Natural killer cell (primary cell): ENCODE results near the gene GALNTL6. TPM values are rescaled to one million over a fixed set of nuclear protein-coding genes. Genes with fewer than 3 reads are reported as not detected.

Source experiments
- ATAC-seq, 3 donors: fragments of 150-1000 bp in 2 of 3; fragments of 200-7000 bp in 1 of 3; cut with Tn5 transposase; 1 replicate in 1 of 3; 2 replicates in 2 of 3; pipeline ENCODE4 v1.10.0; 2021; ENCODE audit warnings: mild to moderate bottlenecking in 2 of 3, moderate library complexity in 2 of 3
- DNase-seq, 2 donors: peaks; one replicate each; pipeline versions ENCODE4 v3.0.0 to v3.0.0-alpha.2; 2013 to 2021; ENCODE audit warnings: mixed read lengths in 1 of 2
- H3K27ac ChIP-seq: one replicate; pipeline ENCODE4 v1.5.1; 2013; ENCODE audit warnings: mild to moderate bottlenecking, low read length
- H3K27me3 ChIP-seq: one replicate; pipeline ENCODE4 v1.6.1; 2013; ENCODE audit warnings: low read length; ENCODE audit not compliant: control insufficient read depth, insufficient read depth
- H3K36me3 ChIP-seq: one replicate; pipeline ENCODE4 v1.6.1; 2013; ENCODE audit warnings: low read length; ENCODE audit not compliant: control insufficient read depth, insufficient read depth
- H3K4me1 ChIP-seq: one replicate; pipeline ENCODE4 v1.6.1; 2013; ENCODE audit warnings: low read length; ENCODE audit not compliant: control insufficient read depth, insufficient read depth
- H3K4me3 ChIP-seq: one replicate; pipeline ENCODE4 v1.5.1; 2013; ENCODE audit warnings: low read length
- H3K9me3 ChIP-seq: one replicate; pipeline ENCODE4 v1.6.1; 2013; ENCODE audit warnings: low read length; ENCODE audit not compliant: control insufficient read depth, insufficient read depth
- H3K27ac Mint-ChIP-seq, 2 donors: one replicate each; pipeline ENCODE4 v1.8.0; 2022; ENCODE audit warnings: mild to moderate bottlenecking in 2 of 2, mixed read lengths in 2 of 2, moderate library complexity in 1 of 2
- H3K27me3 Mint-ChIP-seq, 2 donors: one replicate each; pipeline ENCODE4 v1.8.0; 2022; ENCODE audit warnings: low read depth in 2 of 2, mixed read lengths in 2 of 2
- H3K36me3 Mint-ChIP-seq: one replicate; pipeline ENCODE4 v1.8.0; 2022; ENCODE audit warnings: mixed read lengths
- H3K4me1 Mint-ChIP-seq, 2 donors: one replicate each; pipeline ENCODE4 v1.8.0; 2022; ENCODE audit warnings: mixed read lengths in 2 of 2
- H3K4me3 Mint-ChIP-seq: one replicate; pipeline ENCODE4 v1.8.0; 2022; ENCODE audit warnings: mild to moderate bottlenecking, moderate library complexity, mixed read lengths
- H3K9me3 Mint-ChIP-seq, 2 donors: one replicate each; pipeline ENCODE4 v1.8.0; 2022; ENCODE audit warnings: mixed read lengths in 2 of 2
- WGBS: methylation state at CpG from one replicate; pipeline ENCODE4 v1.1.7; 2013; ENCODE audit warnings: missing lambda C conversion rate; ENCODE audit not compliant: insufficient coverage; 5-methylcytosine and 5-hydroxymethylcytosine counted together
- intact Hi-C: fragments of 100-400 bp; cut with micrococcal nuclease; formaldehyde crosslinking; loops from one replicate; pipeline ENCODE4 v1.14.2; 2022
- total RNA-seq, 4 donors: library from RNA; stranded (reverse); fragments of 120-200 nt in 1 of 4; gene quantifications; one replicate each; pipeline versions ENCODE4 v1.2.3 to v1.2.4, GENCODE V29; 2013 to 2022
- TF ChIP-seq, protein P1 (sequence below): fragments of 200-600 bp; IDR thresholded peaks from one replicate; pipeline ENCODE4 v1.8.0; 2022; ENCODE audit warnings: antibody characterized with exemption

The GALNTL6 gene
- total RNA-seq, 3 donors from 2014 or later (not counting 1 experiment from before 2014, with no cell fraction given): not detected

DNA sequence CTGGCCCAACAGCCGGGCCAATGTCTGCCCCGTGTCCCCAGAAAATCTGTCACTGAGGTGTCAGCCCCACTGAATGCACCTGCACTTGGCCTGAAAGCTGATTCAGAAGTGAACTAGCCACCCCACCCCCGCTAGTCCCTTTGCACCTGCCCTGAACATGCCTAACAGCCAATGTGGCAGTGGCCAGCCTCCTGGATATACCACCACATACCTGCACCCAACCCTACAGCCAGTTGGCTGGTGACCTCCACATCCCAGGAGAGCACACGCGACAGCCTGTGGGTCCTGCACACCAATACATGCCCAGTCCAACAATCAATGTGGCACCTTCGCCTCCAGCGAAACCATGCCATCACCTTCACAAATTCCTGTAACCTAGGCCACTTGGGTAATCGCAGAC, 116.7 kb downstream of the GALNTL6 start:
- 89% methylated on average over 8 of the region's 8 CpGs for WGBS
- peaks cover 5 to 11% of the 10 kb centered on the region in 2 donors for H3K9me3 Mint-ChIP-seq
- DNase-seq: no peak

GRCh38 chr4:171932238-171932637, 119.0 kb downstream of the GALNTL6 start:
- Mint-ChIP-seq H3K36me3 (no peaks in the 10 kb centered on the region), H3K9me3 (peaks cover 6 to 11% of the 10 kb centered on the region in 2 donors), H3K27me3 (no peaks in the 10 kb centered on the region), H3K4me3 (no peak overlapping the region), H3K27ac (no peak overlapping the region), H3K4me1 (no peaks in the 10 kb centered on the region)
- DNase-seq (no peak), ATAC-seq (no peak)
- no peaks in the 10 kb centered on the region for H3K27me3 ChIP-seq
- no peaks in the 10 kb centered on the region for H3K36me3 ChIP-seq
- intact Hi-C loops: no loop called here
- TF ChIP-seq, protein P1, sequence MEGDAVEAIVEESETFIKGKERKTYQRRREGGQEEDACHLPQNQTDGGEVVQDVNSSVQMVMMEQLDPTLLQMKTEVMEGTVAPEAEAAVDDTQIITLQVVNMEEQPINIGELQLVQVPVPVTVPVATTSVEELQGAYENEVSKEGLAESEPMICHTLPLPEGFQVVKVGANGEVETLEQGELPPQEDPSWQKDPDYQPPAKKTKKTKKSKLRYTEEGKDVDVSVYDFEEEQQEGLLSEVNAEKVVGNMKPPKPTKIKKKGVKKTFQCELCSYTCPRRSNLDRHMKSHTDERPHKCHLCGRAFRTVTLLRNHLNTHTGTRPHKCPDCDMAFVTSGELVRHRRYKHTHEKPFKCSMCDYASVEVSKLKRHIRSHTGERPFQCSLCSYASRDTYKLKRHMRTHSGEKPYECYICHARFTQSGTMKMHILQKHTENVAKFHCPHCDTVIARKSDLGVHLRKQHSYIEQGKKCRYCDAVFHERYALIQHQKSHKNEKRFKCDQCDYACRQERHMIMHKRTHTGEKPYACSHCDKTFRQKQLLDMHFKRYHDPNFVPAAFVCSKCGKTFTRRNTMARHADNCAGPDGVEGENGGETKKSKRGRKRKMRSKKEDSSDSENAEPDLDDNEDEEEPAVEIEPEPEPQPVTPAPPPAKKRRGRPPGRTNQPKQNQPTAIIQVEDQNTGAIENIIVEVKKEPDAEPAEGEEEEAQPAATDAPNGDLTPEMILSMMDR: no peak
- no peak overlapping the region for H3K4me3 ChIP-seq
- H3K4me1 ChIP-seq: no peaks in the 10 kb centered on the region
- H3K27ac ChIP-seq: no peak overlapping the region
- H3K9me3 ChIP-seq: peaks cover 10% of the 10 kb centered on the region
- 85% methylated on average over 6 of the region's 6 CpGs for WGBS

More for the DNA sequence above, 116.7 kb downstream of the GALNTL6 start:
- H3K27me3 ChIP-seq: no peaks in the 10 kb centered on the region
- no peak overlapping the region for H3K27ac ChIP-seq
- Mint-ChIP-seq H3K36me3 (no peaks in the 10 kb centered on the region), H3K27ac (no peak overlapping the region), H3K27me3 (no peaks in the 10 kb centered on the region), H3K4me1 (no peaks in the 10 kb centered on the region), H3K4me3 (no peak overlapping the region)
- ATAC-seq: no peak
- H3K4me3 ChIP-seq: no peak overlapping the region
- TF ChIP-seq, protein P1: no peak
- H3K36me3 ChIP-seq: no peaks in the 10 kb centered on the region
- no peaks in the 10 kb centered on the region for H3K4me1 ChIP-seq
- intact Hi-C loops: no loop called here
- peaks cover 7% of the 10 kb centered on the region for H3K9me3 ChIP-seq

GRCh38 chr4:171940656-171941055, 127.5 kb downstream of the GALNTL6 start:
- H3K36me3 Mint-ChIP-seq: no peaks in the 10 kb centered on the region
- H3K27ac Mint-ChIP-seq: no peak overlapping the region
- no peak for ATAC-seq
- peaks cover 4% of the 10 kb centered on the region in 2 donors for H3K9me3 Mint-ChIP-seq
- H3K27me3 Mint-ChIP-seq: no peaks in the 10 kb centered on the region
- H3K9me3 ChIP-seq: no peaks in the 10 kb centered on the region
- no peaks in the 10 kb centered on the region for H3K4me1 ChIP-seq
- TF ChIP-seq, protein P1: no peak
- intact Hi-C loops: no loop called here
- H3K27ac ChIP-seq: no peak overlapping the region
- no peaks in the 10 kb centered on the region for H3K4me1 Mint-ChIP-seq
- H3K4me3 ChIP-seq: no peak overlapping the region
- H3K27me3 ChIP-seq: no peaks in the 10 kb centered on the region
- no CpG with 5 or more reads among the region's 6 CpGs for WGBS
- DNase-seq: no peak
- H3K36me3 ChIP-seq: no peaks in the 10 kb centered on the region
- H3K4me3 Mint-ChIP-seq: no peak overlapping the region

GRCh38 chr4:171947400-171947799, 134.2 kb downstream of the GALNTL6 start:
- Histone ChIP-seq H3K9me3 (peaks cover 4% of the 10 kb centered on the region), H3K36me3 (no peaks in the 10 kb centered on the region), H3K27me3 (no peaks in the 10 kb centered on the region), H3K27ac (no peak overlapping the region), H3K4me1 (no peaks in the 10 kb centered on the region), H3K4me3 (no peak overlapping the region)
- H3K36me3 Mint-ChIP-seq: no peaks in the 10 kb centered on the region
- no peak overlapping the region for H3K4me3 Mint-ChIP-seq
- intact Hi-C loops: no loop called here
- ATAC-seq (no peak), DNase-seq (no peak)
- TF ChIP-seq, protein P1: no peak
- no peak overlapping the region for H3K27ac Mint-ChIP-seq
- no peaks in the 10 kb centered on the region for H3K27me3 Mint-ChIP-seq
- peaks cover 12 to 16% of the 10 kb centered on the region in 2 donors for H3K9me3 Mint-ChIP-seq
- H3K4me1 Mint-ChIP-seq: no peaks in the 10 kb centered on the region
